Activated CD4-positive, alpha-beta T cell treated with anti-CD3 and anti-CD28 coated beads for 24 hours (primary cell): Measurements from ENCODE around the gene PNPLA7.

Source experiments
- DNase-seq, 2 donors: peaks; one replicate each; pipeline ENCODE4 v3.0.0-alpha.2; 2020; ENCODE audit warnings: low read depth in 2 of 2

Gene PNPLA7

DNA sequence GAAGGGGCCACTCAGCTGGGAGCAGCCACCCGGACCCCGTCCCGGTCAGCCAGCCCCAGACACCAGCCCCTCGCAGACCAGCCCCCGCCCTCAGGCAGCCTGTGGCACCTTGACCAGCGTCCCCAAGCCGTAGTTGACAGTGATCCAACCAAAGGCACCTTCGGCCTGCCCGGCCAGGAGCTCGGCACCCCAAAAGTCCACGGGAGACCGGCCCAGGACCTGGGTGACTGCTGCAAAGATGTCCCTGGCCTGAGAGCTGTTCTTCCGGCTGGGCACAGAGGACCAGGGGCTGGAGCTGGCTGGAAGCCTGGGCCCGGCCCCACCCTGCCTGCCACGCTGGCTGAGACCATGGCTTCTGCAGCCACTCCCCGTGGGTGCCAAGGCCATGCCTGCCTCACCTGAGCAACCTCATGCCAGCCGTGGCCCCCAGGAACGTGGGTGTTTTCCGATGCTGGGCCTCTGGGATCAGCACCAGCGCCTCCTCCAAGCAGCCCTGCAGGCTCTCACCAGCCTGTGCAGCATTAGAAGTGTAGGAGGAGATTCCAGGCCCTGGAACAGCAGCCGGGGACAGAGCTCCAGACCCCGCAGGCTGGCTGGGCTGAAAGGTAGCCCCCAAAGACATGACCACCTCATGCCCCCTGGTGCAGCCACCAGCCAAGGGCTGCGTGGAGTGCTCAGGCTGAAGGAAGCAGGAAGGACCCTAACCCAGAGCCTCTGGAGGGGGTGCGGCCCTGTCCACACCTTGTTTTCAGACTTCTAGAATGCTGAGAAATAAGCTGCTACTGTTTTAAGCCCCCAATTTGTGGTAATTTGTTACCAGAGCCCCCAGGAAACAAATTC is 113.2 kb downstream of the PNPLA7 start:
- no peak for DNase-seq

DNA sequence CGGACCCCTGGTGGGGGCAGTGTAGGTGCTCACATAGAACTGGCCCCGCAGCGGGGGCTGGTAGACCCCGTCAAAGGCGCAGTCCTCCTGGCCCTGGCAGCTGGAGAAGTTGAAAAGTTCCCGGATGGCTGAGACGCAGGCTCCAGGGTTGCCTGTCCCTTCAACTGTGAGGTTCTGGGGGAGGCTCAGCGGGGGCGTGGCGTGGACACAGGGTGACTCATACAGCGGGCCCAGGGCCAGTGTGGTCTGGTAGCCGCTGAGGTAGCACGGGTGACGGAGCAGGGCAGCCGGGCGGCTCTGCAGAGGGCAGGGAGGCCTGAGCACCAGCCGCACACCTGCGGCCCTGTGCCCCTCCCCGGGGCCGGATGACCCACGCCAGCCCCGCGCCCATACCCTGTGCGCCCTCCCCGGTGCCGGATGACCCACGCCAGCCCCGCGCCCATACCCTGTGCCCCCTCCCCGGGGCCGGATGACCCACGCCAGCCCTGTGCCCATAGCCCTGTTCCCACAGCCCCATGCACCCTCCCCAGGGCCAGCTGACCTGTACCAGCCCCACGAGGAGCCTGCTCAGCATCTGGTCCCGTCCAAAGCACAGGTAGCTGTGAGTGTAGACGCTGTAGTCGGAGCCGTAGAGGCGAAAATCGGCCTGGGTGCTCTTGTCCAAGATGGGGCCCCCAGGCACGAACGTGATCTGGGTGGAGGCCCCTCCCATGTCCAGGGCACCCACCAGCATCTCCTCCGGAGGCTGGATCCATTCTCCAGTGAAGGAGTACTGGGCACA is 114.0 kb downstream of the PNPLA7 start:
- no peak for DNase-seq

DNA sequence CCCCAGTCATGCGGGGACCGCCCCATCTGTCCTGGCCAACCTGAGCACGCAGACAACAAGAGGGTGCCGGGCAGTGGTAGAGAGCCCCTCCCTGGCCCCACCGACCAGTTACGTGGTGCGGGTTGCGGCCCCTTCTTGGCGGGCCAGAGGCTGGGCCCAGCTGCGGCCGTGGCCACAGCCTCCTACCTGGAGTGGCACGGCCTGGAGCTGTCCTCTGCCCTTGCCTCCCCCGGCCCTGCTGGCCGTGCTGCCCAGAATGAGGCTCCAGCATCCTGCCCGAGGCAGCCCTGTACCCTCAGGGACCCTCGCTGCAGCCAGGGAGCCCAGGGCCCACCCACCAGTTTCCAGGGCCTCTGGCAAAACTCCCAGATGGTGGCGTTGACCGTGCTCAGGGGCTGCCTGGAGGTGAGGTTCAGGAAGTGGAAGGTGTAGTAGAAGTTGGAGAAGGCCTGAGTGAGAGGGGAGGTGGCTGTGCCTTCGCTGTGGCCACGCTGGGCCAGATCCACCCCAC is 114.8 kb downstream of the PNPLA7 start:
- DNase-seq: no peak

DNA sequence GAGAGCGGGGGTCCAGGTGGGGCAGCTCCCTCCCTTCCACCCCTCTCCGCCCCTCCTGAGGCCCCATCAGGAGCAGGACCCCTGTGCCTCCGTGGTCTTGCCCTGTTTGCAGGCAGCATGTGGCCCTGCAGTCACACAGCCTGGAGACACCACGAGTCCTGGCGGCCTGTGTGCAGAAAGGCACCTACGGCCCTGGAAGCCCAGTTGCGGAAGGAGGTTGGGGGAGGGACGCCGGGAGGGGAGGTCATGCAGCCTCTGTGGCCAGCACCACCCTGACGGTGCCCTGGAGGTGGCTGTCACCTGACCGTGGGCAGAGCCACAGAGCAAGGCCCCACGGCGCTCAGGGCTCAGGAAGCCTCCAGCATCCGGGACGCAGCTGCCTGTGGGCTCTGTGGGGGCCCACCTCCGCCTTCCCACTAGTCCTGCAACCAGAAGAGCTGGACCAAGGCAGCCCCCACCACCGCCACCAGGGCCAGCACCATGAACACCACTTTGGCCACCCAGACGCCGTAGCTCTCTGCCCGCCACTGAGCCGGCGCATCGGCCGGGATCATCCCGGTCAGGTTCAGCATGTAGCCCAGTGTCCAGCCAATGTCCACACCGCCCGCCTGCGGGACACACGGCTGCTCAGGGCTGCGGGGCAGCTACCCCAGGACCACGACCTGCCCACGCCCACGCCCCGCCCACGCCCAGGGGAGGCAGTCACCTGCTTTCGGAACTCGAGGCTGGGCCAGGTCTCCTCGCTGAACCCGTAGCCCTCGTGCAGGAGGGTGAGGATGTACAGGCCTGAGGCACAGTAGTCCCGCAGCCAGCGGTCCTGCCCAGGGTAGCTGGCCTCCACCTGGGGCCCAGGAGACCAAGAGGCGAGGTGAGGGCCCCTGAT is 115.5 kb downstream of the PNPLA7 start:
- no peak for DNase-seq

DNA sequence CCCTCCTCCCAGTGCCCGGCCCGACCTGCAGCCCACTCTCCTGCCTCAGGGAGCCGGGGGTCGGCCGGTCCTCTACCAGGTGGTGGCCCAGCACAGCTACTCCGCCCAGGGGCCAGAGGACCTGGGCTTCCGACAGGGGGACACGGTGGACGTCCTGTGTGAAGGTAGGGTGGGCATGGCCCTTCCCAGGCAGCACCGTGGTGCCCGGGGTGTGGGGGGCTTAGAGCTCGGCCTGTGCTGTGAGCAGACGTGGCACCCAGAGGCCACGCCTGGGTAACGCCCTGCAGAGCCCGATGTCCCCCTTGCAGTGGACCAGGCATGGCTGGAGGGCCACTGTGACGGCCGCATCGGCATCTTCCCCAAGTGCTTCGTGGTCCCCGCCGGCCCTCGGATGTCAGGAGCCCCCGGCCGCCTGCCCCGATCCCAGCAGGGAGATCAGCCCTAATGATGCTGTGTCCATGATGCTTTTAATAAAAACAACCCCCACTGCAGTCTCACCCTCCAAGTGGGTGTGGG is 116.2 kb downstream of the PNPLA7 start:
- DNase-seq: no peak

DNA sequence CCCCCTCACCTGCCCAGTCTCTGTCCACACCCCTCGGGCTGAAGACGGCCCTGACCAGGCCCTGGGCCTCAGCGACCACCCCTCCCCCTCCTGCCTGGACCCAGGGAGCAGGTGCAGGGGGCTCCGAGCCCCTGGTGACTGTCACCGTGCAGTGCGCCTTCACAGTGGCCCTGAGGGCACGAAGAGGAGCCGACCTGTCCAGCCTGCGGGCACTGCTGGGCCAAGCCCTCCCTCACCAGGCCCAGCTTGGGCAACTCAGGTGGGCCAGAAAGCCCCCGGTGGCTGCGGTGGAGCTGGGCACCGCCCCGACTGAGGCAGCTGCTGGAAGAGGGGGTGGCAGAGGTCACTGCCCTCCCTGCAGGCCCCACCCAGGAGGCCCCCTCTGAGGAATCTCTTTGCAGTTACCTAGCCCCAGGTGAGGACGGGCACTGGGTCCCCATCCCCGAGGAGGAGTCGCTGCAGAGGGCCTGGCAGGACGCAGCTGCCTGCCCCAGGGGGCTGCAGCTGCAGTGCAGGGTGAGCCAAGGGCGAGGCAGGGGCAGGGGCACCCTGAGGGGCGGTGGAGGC is 116.8 kb downstream of the PNPLA7 start:
- no peak for DNase-seq

DNA sequence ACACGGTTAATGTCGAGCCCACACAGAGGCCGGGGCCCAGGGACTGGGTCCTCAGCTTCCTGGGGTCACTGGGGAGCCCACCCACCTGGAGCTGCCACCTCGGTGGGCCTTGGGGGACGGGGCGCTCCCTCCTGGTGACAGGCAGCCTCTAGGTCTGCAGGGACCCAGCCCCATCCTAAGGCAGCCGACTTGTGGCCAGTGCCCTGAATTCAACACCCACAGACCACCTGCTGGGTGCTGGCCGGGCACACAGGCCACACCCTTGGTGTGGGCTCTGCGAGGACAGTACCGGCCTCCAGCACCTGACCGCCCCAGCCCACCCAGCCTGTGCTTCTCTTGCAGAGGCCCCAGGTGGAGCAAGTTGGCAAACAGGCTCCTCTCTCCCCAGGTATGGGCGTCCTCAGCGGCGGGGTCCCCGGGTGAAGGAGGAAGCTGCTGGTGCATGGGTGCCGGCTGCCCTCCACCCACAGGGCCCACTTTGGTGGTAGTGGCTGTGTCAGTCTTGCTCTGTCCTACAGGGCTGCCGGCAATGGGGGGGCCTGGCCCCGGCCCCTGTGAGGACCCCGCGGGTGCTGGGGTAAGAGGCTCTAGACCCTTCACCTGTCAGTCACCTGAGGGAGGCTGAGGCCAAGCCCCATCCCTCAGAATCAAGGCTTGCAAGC is 117.4 kb downstream of the PNPLA7 start:
- no peak for DNase-seq

DNA sequence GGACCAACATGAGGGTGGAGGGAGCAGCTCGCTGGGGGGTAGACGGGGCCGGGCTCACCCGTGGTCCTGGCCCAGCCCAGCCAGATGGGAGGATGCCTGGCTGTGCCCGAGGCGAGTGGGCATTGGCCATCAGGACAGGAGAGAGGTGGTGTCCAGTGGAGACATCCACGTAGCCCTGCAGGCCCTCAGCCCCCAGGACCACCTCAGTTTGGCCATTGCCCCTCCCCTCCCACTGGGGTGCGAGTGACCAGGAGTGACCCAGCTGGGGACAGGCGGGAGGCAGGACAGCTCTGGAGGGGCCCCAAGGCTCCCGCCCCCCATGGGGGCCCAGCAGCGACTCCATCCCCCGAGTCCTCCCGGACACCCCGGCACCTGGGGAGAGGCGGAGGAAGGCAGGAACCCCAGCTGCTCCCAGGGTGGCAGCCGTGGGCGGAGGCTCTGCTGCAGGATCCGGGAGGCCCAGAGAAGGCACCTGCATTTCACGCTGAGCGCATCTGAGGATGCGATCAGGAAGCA is 118.7 kb downstream of the PNPLA7 start:
- DNase-seq: no peak

DNA sequence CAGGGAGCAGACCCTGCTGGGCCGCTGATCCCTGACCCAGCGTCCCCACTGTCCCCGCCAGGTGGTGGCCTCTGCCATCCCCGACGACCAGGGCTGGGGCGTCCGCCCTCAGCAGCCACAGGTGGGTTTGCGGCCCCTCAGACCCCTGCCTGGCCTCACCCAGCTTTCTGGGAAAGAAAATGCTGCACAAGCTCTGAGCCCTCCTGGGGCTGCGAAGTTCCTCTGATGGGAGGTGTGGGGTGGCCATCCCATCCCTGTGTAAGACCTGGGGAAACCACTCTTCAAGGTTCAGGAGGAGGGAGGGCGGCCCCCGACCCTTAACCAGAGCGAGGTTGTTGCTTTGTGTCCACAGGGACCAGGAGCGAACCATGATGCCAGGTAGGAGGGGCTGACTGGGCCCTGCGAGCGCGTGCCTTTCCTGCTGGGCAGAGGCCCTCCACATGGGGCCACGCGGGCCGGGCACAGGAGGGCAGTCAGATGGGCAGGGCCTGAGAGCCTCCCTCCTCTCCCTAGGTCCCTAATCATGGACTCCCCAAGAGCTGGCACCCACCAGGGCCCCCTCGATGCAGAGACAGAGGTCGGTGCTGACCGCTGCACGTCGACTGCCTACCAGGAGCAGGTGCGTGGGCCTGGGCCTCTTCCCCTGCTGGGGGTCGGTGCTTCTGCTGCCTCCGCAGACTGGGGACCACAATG is 119.3 kb downstream of the PNPLA7 start:
- no peak for DNase-seq

DNA sequence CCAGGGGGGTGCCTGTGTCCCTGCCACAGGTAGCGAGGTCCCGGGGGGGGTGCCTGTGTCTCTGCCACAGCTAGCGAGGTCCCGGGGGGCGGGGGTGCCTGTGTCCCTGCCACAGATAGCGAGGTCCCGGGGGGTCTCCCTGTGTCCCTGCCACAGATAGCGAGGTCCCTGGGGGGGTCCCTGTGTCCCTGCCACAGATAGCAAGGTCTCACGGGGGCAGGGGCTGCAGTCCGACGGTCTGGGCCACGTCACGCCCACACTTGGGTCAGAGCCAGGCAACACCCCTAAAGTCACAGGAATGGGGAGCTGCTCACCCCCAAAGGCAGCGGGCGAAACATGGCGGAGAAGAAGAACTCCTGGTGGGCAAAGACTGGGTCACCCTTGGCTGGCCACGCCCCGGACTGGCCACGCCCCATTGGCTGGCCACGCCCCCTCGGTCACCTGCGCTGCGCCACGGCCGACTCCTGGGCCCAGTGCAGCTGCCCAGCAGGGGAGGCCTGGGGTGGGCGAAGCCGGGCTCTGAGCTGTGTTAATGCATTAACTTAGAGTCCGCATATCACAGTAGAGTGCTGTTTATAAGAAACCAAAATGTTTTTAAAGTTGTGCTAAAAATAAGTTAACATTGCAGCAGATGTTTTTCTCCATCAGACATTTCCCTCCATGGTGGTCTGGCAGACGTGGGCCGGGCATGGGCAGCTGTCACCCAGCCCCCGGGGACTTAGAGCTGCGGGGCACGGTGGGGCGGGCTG is 120.1 kb downstream of the PNPLA7 start:
- no peak for DNase-seq

DNA sequence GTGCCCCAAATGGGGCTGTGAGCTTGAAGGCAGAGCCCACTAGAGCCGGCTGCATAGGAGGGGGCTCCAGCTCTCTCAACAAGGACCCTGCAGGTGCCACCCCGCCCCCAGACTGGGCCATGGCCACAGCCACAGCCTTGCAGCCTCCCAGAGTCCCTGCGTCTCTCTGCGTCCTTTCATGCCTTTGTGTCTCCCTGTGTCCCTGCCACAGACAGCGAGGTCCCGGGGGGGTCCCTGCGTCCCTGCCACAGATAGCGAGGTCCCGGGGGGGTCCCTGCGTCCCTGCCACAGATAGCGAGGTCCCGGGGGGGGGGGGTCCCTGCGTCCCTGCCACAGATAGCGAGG is 120.7 kb downstream of the PNPLA7 start:
- no peak for DNase-seq

DNA sequence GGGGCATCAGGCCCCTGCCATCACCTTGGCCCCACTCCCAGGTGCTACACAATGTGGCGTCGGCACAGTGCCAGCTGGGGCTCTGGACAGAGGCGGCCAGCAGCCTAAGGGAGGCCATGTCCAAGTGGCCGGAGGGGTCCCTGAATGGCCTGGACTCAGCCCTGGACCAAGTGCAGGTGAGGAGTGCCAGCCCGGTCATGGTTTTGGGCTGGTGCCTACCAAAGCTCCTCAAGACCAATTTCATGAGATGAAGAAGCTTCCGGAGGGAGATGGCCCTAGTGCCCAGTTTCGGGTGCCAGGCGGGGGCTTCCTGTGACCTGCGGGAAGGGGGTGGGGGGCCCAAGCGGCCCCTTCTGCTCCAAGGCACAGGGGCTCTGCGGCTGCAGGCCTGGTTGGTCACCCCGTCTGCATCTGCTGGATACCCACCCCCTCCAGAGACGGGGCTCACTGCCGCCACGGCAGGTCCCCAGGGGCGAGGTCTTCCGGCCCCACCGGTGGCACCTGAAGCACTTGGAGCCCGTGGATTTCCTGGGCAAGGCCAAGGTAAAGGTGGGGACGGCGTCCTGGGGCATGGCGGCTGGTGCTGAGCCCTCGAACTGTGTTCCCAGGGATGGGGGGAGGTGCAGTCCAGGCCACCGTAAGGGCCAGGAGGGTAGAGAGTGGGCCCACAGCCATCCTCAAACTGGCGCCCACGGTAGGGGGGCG is 121.2 kb downstream of the PNPLA7 start:
- DNase-seq: no peak

DNA sequence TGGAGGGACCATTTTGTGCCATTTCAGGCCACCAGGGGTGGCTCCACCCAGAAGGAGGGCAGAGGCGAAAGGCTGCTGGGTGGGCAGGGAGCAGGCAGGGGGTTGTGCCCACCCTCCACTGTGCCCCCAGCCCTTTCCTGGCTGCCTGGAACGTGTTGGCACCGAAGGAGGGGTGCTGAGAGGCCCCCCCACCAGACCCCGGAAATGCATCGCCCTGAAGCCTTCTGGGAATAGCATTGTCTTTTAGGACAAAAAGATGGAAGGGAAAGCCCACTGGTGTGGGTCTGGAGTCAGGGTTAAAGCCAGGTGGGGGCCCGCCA is 121.9 kb downstream of the PNPLA7 start:
- no peak for DNase-seq

DNA sequence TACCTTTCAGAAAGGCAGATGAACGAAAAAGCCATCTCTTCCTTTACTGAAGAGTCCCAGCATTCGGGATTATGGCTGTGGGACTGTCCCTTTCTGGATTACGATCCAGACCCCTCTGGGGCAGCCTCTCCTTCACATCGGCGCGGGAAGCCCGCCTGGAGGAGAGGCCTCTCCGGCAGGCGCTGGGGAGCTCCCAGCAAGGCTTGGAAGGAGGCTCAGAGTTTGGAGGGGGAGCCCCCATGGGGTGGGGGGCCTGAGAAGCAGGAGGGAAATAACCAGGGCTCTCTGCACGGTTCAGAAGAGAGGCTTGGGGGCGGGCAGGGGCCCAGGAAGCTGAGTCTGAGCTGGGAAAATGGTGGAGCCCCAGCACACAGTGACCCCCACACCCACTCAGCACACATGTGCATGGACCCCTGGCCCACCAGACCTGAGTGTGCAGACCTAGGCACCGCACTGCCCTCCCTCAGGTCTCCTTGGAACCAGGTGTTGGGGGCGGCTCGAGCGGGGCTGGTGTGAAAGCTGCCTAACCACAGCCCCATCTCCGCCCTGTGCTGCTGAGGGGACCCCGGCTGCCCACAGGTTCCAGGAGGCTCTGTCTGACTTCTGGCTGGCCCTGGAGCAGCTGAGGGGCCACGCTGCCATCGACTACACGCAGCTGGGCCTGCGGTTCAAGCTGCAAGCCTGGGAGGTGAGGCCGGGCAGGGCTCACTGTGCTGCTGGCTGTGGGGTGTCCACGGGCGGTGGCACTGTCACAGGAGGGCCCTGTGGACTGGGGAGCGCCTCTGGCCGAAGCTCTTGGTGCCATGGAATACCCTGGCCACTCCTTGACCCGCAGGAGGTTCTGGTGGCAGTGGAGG is 122.5 kb downstream of the PNPLA7 start:
- no peak for DNase-seq

DNA sequence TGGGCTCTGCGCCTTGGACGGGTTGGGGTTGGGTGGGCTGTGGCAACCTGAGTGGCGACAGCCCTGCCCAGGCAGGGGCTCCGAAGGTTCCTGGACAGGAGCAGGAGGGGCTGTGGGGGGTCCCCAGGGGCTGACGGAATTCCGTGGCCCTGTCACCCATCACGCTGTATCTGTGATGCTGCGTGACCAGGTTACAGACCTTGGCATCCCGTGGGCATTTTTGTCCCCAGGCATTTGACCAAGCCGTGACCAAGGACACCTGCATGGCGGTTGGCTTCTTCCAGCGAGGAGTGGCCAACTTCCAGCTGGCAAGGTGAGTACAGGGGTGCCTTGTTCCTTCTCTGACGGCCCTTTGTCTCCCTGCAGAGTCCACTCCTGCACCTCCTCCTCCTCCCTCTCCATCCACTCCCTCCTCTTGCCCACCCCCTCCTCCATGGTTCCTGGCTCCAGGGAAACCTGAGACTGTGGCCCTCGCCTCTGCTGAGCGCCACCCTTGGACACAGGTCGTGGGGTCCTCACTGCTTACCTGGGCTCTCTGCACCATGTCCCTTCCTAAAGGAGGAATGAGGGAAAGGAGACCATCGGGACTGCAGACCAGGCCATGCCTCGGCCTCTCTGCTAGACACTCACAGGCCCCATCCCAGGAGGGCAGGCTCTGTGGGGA is 124.1 kb downstream of the PNPLA7 start:
- DNase-seq: no peak

DNA sequence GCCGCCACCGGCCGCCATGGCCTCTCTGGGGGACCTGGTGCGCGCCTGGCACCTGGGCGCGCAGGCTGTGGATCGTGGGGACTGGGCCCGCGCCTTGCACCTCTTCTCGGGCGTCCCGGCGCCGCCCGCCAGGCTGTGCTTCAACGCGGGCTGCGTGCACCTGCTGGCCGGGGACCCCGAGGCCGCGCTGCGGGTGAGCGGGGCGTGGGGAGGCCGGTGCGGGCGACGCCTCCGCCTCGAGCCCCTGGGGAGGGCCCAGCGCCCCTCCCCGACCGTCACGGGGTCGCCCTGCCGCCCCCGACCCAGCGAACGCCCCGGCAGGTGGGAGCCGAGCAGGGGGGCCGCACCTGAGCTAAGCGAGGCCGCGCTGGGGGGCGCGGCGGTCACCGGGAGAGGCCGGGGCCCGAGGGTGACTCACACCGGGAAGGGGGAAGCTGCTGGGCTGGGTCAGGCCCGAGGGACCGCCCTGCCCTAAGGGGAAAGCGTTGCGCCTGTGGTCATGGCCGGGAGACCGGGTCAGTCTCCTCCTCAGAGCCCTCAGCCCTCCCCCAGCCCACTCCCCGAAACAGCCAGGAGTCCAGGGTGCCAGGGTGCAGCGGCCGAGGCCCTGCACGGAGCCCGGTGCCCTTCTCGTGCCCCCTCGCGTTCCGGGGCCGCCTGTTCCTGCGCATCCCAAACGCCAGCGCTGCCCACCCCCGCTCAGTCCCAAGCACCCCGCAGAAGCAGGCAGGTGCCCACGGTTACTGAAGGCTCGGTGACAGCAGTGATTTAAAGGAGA is 126.5 kb downstream of the PNPLA7 start:
- no peak for DNase-seq
